ENCODE data around the gene ZMYM2.

ZMYM2 gene

DNA sequence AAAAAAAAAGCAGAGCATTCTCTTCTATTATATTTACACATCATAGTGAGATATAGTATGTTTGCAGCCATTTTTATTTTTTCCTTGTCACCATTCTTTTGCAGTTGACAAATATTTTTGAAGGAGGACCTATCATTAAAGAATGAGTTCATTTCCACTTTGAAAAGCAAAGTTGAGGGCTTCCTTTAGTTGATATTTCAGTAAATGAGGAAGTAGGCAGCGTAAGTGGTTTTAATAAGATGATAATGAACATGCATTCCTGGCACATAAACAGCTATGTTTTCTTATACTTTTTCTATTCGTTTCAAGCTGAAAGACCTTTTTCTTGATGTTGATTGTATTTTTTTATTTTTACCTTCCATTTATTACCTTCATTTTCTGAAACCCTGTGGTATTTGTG, 66.2 kb downstream of the ZMYM2 start:
- H4K20me1 ChIP-seq (ENCODE audit: insufficient read depth, low read length, poor library complexity, severe bottlenecking) = peaks cover 20% of the 10 kb centered on the region
- peaks cover 87% of the 10 kb centered on the region for H3K36me3 ChIP-seq (ENCODE audit: insufficient read depth, low read length)
- H3K4me3 ChIP-seq (ENCODE audit: low read length, poor library complexity, severe bottlenecking) = no peak overlapping the region
- H3K27me3 ChIP-seq (ENCODE audit: insufficient read depth, low read length, poor library complexity, severe bottlenecking) = no peaks in the 10 kb centered on the region
- H3K4me2 ChIP-seq (ENCODE audit: low read depth, low read length, poor library complexity, severe bottlenecking) = no peak overlapping the region
- peaks cover 11% of the 10 kb centered on the region for H3K79me2 ChIP-seq (ENCODE audit: insufficient read depth, low read length)
- H3K9ac ChIP-seq (ENCODE audit: low read depth, low read length, poor library complexity, severe bottlenecking) = no peak overlapping the region
- H2AFZ ChIP-seq (ENCODE audit: low read length) = no peak overlapping the region
- TF ChIP-seq EZH2phosphoT487 (IDR thresholded peaks at IDR 0.05; ENCODE audit: borderline replicate concordance) = no peak
- TF ChIP-seq, protein P1, sequence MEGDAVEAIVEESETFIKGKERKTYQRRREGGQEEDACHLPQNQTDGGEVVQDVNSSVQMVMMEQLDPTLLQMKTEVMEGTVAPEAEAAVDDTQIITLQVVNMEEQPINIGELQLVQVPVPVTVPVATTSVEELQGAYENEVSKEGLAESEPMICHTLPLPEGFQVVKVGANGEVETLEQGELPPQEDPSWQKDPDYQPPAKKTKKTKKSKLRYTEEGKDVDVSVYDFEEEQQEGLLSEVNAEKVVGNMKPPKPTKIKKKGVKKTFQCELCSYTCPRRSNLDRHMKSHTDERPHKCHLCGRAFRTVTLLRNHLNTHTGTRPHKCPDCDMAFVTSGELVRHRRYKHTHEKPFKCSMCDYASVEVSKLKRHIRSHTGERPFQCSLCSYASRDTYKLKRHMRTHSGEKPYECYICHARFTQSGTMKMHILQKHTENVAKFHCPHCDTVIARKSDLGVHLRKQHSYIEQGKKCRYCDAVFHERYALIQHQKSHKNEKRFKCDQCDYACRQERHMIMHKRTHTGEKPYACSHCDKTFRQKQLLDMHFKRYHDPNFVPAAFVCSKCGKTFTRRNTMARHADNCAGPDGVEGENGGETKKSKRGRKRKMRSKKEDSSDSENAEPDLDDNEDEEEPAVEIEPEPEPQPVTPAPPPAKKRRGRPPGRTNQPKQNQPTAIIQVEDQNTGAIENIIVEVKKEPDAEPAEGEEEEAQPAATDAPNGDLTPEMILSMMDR (conservative IDR thresholded peaks at IDR 0.05; ENCODE audit: low read length) = no peak
- no peaks in the 10 kb centered on the region for H3K9me2 ChIP-seq (replicated peaks; ENCODE audit: low read depth, low read length)
- no peaks in the 10 kb centered on the region for H3K4me1 ChIP-seq (ENCODE audit: insufficient read depth, low read length, poor library complexity, severe bottlenecking)
- H3F3A ChIP-seq (ENCODE audit: low read depth) = 0 out of 2 replicates have a peak, but pooled peaks cover 4% of the 10 kb centered on the region
- no peaks in the 10 kb centered on the region for H3K9me3 ChIP-seq (ENCODE audit: insufficient read depth, low read depth, low read length)

DNA sequence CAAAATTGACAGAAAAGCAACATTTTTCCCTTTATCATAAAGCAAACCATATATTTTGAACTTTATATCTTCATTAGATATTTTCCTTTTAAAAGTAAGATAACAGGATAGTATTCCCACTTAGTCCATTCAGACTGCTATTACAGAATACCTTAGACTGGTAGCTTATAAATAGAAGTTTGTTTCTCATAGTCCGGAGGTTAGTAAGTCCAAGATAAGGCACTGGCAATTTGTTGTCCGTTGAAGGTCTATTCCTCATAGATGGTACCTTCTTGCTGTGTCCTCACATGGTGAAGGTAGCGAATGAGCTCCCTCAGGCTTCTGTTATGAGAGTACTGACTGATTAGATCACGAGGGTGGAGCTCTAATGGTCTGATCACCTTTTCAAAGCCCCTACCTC, 70.4 kb downstream of the ZMYM2 start:
- Histone ChIP-seq H3K9ac (ENCODE audit: low read depth, low read length, poor library complexity, severe bottlenecking) (no peak overlapping the region), H3K36me3 (ENCODE audit: insufficient read depth, low read length) (peaks cover 88% of the 10 kb centered on the region), H3K79me2 (ENCODE audit: insufficient read depth, low read length) (no peaks in the 10 kb centered on the region), H2AFZ (ENCODE audit: low read length) (no peak overlapping the region), H3K4me3 (ENCODE audit: low read length, poor library complexity, severe bottlenecking) (no peak overlapping the region), H3K9me2 (replicated peaks; ENCODE audit: low read depth, low read length) (no peaks in the 10 kb centered on the region), H4K20me1 (ENCODE audit: insufficient read depth, low read length, poor library complexity, severe bottlenecking) (peaks cover 12% of the 10 kb centered on the region), H3F3A (ENCODE audit: low read depth) (0 out of 2 replicates have a peak, but pooled peaks cover 4% of the 10 kb centered on the region), H3K4me1 (ENCODE audit: insufficient read depth, low read length, poor library complexity, severe bottlenecking) (no peaks in the 10 kb centered on the region), H3K9me3 (ENCODE audit: insufficient read depth, low read depth, low read length) (no peaks in the 10 kb centered on the region), H3K4me2 (ENCODE audit: low read depth, low read length, poor library complexity, severe bottlenecking) (no peak overlapping the region), H3K27me3 (ENCODE audit: insufficient read depth, low read length, poor library complexity, severe bottlenecking) (no peaks in the 10 kb centered on the region)
- no peak for TF ChIP-seq EZH2phosphoT487 (IDR thresholded peaks at IDR 0.05; ENCODE audit: borderline replicate concordance)
- TF ChIP-seq, protein P1 (conservative IDR thresholded peaks at IDR 0.05; ENCODE audit: low read length) = no peak

DNA sequence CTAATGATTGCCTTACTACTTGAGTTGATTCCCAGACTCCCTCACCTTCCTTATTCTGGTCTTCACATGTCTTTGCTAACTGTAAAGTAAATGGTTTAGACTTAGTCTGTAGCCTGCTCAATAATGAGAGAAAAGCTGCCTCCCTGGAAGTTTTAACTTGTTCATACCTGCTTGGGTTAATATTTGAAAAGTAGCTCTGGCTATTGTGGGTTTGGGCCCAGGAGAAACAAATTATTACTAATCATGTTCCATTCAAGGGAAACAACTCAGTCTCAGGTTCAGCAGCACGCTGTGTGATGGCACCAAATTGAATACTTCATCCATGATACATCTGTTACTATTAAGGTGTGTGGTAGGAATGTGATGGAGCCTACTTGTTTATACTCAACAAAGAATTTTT, 75.0 kb downstream of the ZMYM2 start:
- Histone ChIP-seq H3K79me2 (ENCODE audit: insufficient read depth, low read length) (peaks cover 16% of the 10 kb centered on the region), H4K20me1 (ENCODE audit: insufficient read depth, low read length, poor library complexity, severe bottlenecking) (peaks cover 23% of the 10 kb centered on the region), H3K36me3 (ENCODE audit: insufficient read depth, low read length) (peaks cover 89% of the 10 kb centered on the region), H3K9me3 (ENCODE audit: insufficient read depth, low read depth, low read length) (no peaks in the 10 kb centered on the region), H3F3A (ENCODE audit: low read depth) (no peaks in the 10 kb centered on the region), H3K9me2 (replicated peaks; ENCODE audit: low read depth, low read length) (no peaks in the 10 kb centered on the region), H3K4me3 (ENCODE audit: low read length, poor library complexity, severe bottlenecking) (no peak overlapping the region), H3K9ac (ENCODE audit: low read depth, low read length, poor library complexity, severe bottlenecking) (no peak overlapping the region), H3K27me3 (ENCODE audit: insufficient read depth, low read length, poor library complexity, severe bottlenecking) (no peaks in the 10 kb centered on the region), H2AFZ (ENCODE audit: low read length) (no peak overlapping the region), H3K4me1 (ENCODE audit: insufficient read depth, low read length, poor library complexity, severe bottlenecking) (peaks cover 5% of the 10 kb centered on the region), H3K4me2 (ENCODE audit: low read depth, low read length, poor library complexity, severe bottlenecking) (no peak overlapping the region)
- TF ChIP-seq EZH2phosphoT487 (IDR thresholded peaks at IDR 0.05; ENCODE audit: borderline replicate concordance) = no peak
- TF ChIP-seq, protein P1 (conservative IDR thresholded peaks at IDR 0.05; ENCODE audit: low read length) = no peak

All from Loucy (cell line).